IMR-90 (cell line): Measurements from ENCODE around the gene SHROOM3. TPM values are rescaled to one million over a fixed set of nuclear protein-coding genes. Genes with fewer than 3 reads are reported as not detected.

ENCODE experiments used
- ATAC-seq: fragments of 200-7000 bp; cut with Tn5 transposase; 2 replicates; pipeline ENCODE4 v1.9.1; 2020; ENCODE audit warnings: low read depth, mild to moderate bottlenecking, moderate library complexity
- BruUV-seq: library from RNA; stranded (reverse); fragments of 400-500 nt; replicated peaks from 2 replicates; lab custom pipeline; 2021; lab: Mats Ljungman, UMichigan
- CTCF ChIA-PET: fragments of 300-600 bp; formaldehyde crosslinking; extraction: SDS; loops from one replicate; lab custom pipeline; 2021; ENCODE audit warnings: antibody characterized with exemption; lab: Yijun Ruan, JAX
- POLR2A ChIA-PET: fragments of 300-600 bp; sonication (Branson Sonifier 250); formaldehyde crosslinking; loops from one replicate; lab custom pipeline; 2022; ENCODE audit warnings: antibody characterized with exemption; ENCODE audit not compliant: unreplicated experiment; lab: Charles Lee
- DNase-seq: peaks from one replicate; pipeline ENCODE4 v3.0.0; 2013
- H2AFZ ChIP-seq: replicated peaks from 2 replicates; pipeline ENCODE3; 2013; ENCODE audit warnings: low read length, mild to moderate bottlenecking; ENCODE audit not compliant: poor library complexity
- H2AK5ac ChIP-seq: 2 replicates; pipeline ENCODE4 v1.6.1; 2013; ENCODE audit warnings: low read depth, low read length, inconsistent platforms
- H2AK9ac ChIP-seq: replicated peaks from 2 replicates; pipeline ENCODE3; 2013; ENCODE audit warnings: mild to moderate bottlenecking, low read depth, low read length, moderate library complexity; ENCODE audit not compliant: poor library complexity
- H2BK120ac ChIP-seq: 2 replicates; pipeline ENCODE4 v1.6.1; 2013; ENCODE audit warnings: low read depth, low read length, inconsistent platforms
- H2BK15ac ChIP-seq: 3 replicates; pipeline ENCODE4 v1.6.1; 2013; ENCODE audit warnings: low read depth, low read length, inconsistent platforms
- H2BK20ac ChIP-seq: 2 replicates; pipeline ENCODE4 v1.6.1; 2013; ENCODE audit warnings: low read depth, mild to moderate bottlenecking, inconsistent platforms, low read length, moderate library complexity
- H2BK5ac ChIP-seq: 2 replicates; pipeline ENCODE4 v1.6.1; 2013; ENCODE audit warnings: mild to moderate bottlenecking, low read depth, low read length, inconsistent platforms; ENCODE audit not compliant: poor library complexity, severe bottlenecking
- H3K14ac ChIP-seq: replicated peaks from 2 replicates; pipeline ENCODE4 v1.6.1; 2013; ENCODE audit warnings: low read depth, low read length, inconsistent platforms
- H3K18ac ChIP-seq: 2 replicates; pipeline ENCODE4 v1.6.1; 2013; ENCODE audit warnings: low read depth, low read length, control low read depth
- H3K23ac ChIP-seq: 2 replicates; pipeline ENCODE4 v1.6.1; 2013; ENCODE audit warnings: low read depth, low read length, inconsistent platforms
- H3K27ac ChIP-seq: 2 replicates; pipeline ENCODE4 v1.5.1; 2013; ENCODE audit warnings: mild to moderate bottlenecking, control low read depth, low read length; ENCODE audit not compliant: insufficient read depth
- H3K27me3 ChIP-seq: 2 replicates; pipeline ENCODE4 v1.6.1; 2013; ENCODE audit warnings: low read length; ENCODE audit not compliant: control insufficient read depth, insufficient read depth
- H3K36me3 ChIP-seq: 2 replicates; pipeline ENCODE4 v1.6.1; 2013; ENCODE audit warnings: low read length, mixed read lengths; ENCODE audit not compliant: control insufficient read depth, insufficient read depth
- H3K4ac ChIP-seq: 2 replicates; pipeline ENCODE4 v1.6.1; 2013; ENCODE audit warnings: low read depth, low read length, inconsistent platforms
- H3K4me1 ChIP-seq: 2 replicates; pipeline ENCODE4 v1.6.1; 2013; ENCODE audit warnings: low read length, mixed read lengths; ENCODE audit not compliant: control insufficient read depth, insufficient read depth
- H3K4me2 ChIP-seq: 2 replicates; pipeline ENCODE4 v1.6.1; 2013; ENCODE audit warnings: low read depth, mild to moderate bottlenecking, control low read depth, low read length, moderate library complexity
- H3K4me3 ChIP-seq: 2 replicates; pipeline ENCODE4 v1.5.1; 2013; ENCODE audit warnings: low read depth, mild to moderate bottlenecking, control low read depth, low read length, moderate library complexity; ENCODE audit not compliant: insufficient read depth
- H3K56ac ChIP-seq: 2 replicates; pipeline ENCODE4 v1.6.1; 2013; ENCODE audit warnings: low read length, inconsistent platforms; ENCODE audit not compliant: insufficient read depth; ENCODE audit errors: extremely low read depth
- H3K79me1 ChIP-seq, 2 experiments: 2 replicates each; pipeline ENCODE4 v1.6.1; 2013; ENCODE audit warnings: low read length in 2 of 2, inconsistent platforms in 1 of 2, low read depth in 1 of 2
- H3K9ac ChIP-seq: 2 replicates; pipeline ENCODE4 v1.6.1; 2013; ENCODE audit warnings: low read depth, low read length, control low read depth
- H3K9me1 ChIP-seq: 2 replicates; pipeline ENCODE4 v1.6.1; 2013; ENCODE audit warnings: low read length, inconsistent platforms; ENCODE audit not compliant: insufficient read depth
- H3K9me3 ChIP-seq: 2 replicates; pipeline ENCODE4 v1.6.1; 2013; ENCODE audit warnings: low read length; ENCODE audit not compliant: control insufficient read depth, insufficient read depth
- H4K20me1 ChIP-seq: 2 replicates; pipeline ENCODE4 v1.6.1; 2013; ENCODE audit warnings: low read length, inconsistent platforms; ENCODE audit not compliant: insufficient read depth
- H4K5ac ChIP-seq: 2 replicates; pipeline ENCODE4 v1.6.1; 2013; ENCODE audit warnings: mild to moderate bottlenecking, low read depth, low read length, control low read depth
- H4K8ac ChIP-seq, 2 experiments: 2 replicates each; pipeline ENCODE4 v1.6.1; 2013; ENCODE audit warnings: low read depth in 2 of 2, low read length in 2 of 2, control low read depth in 1 of 2, inconsistent platforms in 1 of 2
- H4K91ac ChIP-seq: 2 replicates; pipeline ENCODE4 v1.6.1; 2013; ENCODE audit warnings: low read depth, low read length, inconsistent platforms; ENCODE audit not compliant: insufficient read depth
- CEBPB ChIP-seq: IDR thresholded peaks from 2 replicates; pipeline ENCODE4 v1.6.1; 2012; ENCODE audit warnings: low read depth, low read length, improper control_type of control experiment
- WGBS, 2 experiments: methylation state at CpG; one replicate each; pipeline versions ENCODE4 v1.1.5 to v1.1.7; 2013; ENCODE audit warnings: missing lambda C conversion rate in 2 of 2; ENCODE audit not compliant: insufficient read length in 1 of 2; ENCODE audit errors: extremely low coverage in 2 of 2; 5-methylcytosine and 5-hydroxymethylcytosine counted together
- dilution Hi-C: fragments of 300-500 bp; cut with HindIII; formaldehyde crosslinking; loops from one replicate; pipeline ENCODE4 v1.14.3; 2018; ENCODE audit warnings: low sequenced_read_pairs; ENCODE audit not compliant: unreplicated experiment
- in situ Hi-C: fragments of 300-500 bp; cut with MboI; formaldehyde crosslinking; loops from 3 replicates; pipeline ENCODE4 v1.14.3; 2019; ENCODE audit warnings: low sequenced_read_pairs, inconsistent platforms, mixed read lengths
- intact Hi-C: fragments of 100-400 bp; cut with micrococcal nuclease; formaldehyde crosslinking; loops from 2 replicates; pipeline ENCODE4 v1.10.0; 2022
- polyA plus RNA-seq, 3 experiments: library from polyadenylated mRNA; depleted of rRNA; stranded (reverse); fragments of >200 nt; gene quantifications; 2 replicates each; pipeline ENCODE4 v1.2.3, GENCODE V29; 2012; ENCODE audit warnings: low replicate concordance in 1 of 3
- total RNA-seq: library from RNA; depleted of rRNA; stranded (reverse); fragments of >200 nt; gene quantifications from 2 replicates; pipeline ENCODE4 v1.2.3, GENCODE V29; 2012
- TF ChIP-seq, protein P1 (sequence below): fragments of 150-350 bp; IDR thresholded peaks from 2 replicates; pipeline ENCODE4 v1.6.1; 2017; ENCODE audit warnings: mild to moderate bottlenecking, antibody characterized with exemption, low read length, low read depth

SHROOM3 gene
- total and polyA plus RNA-seq, 2 of the 4 experiments (the other 2 are of a cell fraction) = 10.8 to 19.5 TPM

- no CpG with 5 or more reads among the region's 4 CpGs for WGBS, 2 experiments
- CTCF ChIA-PET = no interaction called here
- dilution Hi-C loops = no loop called here
- peak overlapping the region; percentile 85 for H3K4ac ChIP-seq
- no peak for DNase-seq
- peak overlapping the region; percentile 8; the same call in 1 of the 2 replicates for H4K5ac ChIP-seq
- no peaks in the 10 kb centered on the region for H4K20me1 ChIP-seq
- H3K27ac ChIP-seq = no peak overlapping the region
- in situ Hi-C loops = no loop called here
- H2BK5ac ChIP-seq = peak overlapping the region; percentile 10
- no peak overlapping the region for H2AK9ac ChIP-seq
- POLR2A ChIA-PET = no interaction called here
- H2AFZ ChIP-seq = no peak overlapping the region
- H3K36me3 ChIP-seq = no peaks in the 10 kb centered on the region
- intact Hi-C loops = no loop called here
- no peak overlapping the region for H3K56ac ChIP-seq
- peak overlapping the region; percentile 28; the same call in 1 of the 2 replicates for H3K18ac ChIP-seq
- TF ChIP-seq, protein P1, sequence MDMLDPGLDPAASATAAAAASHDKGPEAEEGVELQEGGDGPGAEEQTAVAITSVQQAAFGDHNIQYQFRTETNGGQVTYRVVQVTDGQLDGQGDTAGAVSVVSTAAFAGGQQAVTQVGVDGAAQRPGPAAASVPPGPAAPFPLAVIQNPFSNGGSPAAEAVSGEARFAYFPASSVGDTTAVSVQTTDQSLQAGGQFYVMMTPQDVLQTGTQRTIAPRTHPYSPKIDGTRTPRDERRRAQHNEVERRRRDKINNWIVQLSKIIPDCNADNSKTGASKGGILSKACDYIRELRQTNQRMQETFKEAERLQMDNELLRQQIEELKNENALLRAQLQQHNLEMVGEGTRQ = no peak
- TF ChIP-seq CEBPB = no peak
- H4K8ac ChIP-seq = peak overlapping the region in 1 of 2 experiments; percentile 57; a peak in 1 of 4 replicates
- H3K79me1 ChIP-seq = peaks cover 33 to 90% of the 10 kb centered on the region in 2 experiments
- H3K9me3 ChIP-seq = no peaks in the 10 kb centered on the region
- H4K91ac ChIP-seq = peak overlapping the region; percentile 50; the same call in 1 of the 2 replicates
- no peak for ATAC-seq
- no peak overlapping the region for H3K4me3 ChIP-seq
- H2BK15ac ChIP-seq = peak overlapping the region; percentile 75; the same call in 1 of the 3 replicates
- no peak overlapping the region for H3K9ac ChIP-seq
- H3K4me1 ChIP-seq = peaks cover 36% of the 10 kb centered on the region
- H3K23ac ChIP-seq = peak overlapping the region; percentile 28
- peak overlapping the region; percentile 52; the same call in 1 of the 2 replicates for H2BK20ac ChIP-seq
- BruUV-seq = no TSS peak
- peaks cover 38% of the 10 kb centered on the region for H3K9me1 ChIP-seq
- no peaks in the 10 kb centered on the region for H3K27me3 ChIP-seq
- no peak overlapping the region for H3K4me2 ChIP-seq
- peak overlapping the region; percentile 40 for H2BK120ac ChIP-seq
- H2AK5ac ChIP-seq = peak overlapping the region; percentile 81; the same call in 1 of the 2 replicates
- H3K14ac ChIP-seq = peak overlapping the region; percentile 70
These were observed 264.8 kb downstream of the SHROOM3 start for GRCh38 chr4:76699751-76700310.
